Adipocyte (in vitro differentiated cells): ENCODE data around the gene CDH23.

Experiments used
- DNase-seq: peaks from one replicate; pipeline ENCODE4 v3.0.0-alpha.2; 2015; ENCODE audit warnings: low read depth
- H3K27me3 ChIP-seq: replicated peaks from 2 replicates; pipeline ENCODE4 v1.7.0; 2013; ENCODE audit warnings: mild to moderate bottlenecking, low read length, moderate library complexity; ENCODE audit not compliant: control insufficient read depth, insufficient read depth
- H3K36me3 ChIP-seq: 2 replicates; pipeline ENCODE4 v1.7.0; 2013; ENCODE audit warnings: low read length, mild to moderate bottlenecking, moderate library complexity; ENCODE audit not compliant: control insufficient read depth, insufficient read depth, severe bottlenecking
- H3K4me1 ChIP-seq: 2 replicates; pipeline ENCODE4 v1.7.0; 2013; ENCODE audit warnings: mild to moderate bottlenecking, low read length, moderate library complexity; ENCODE audit not compliant: control insufficient read depth, insufficient read depth
- H3K4me3 ChIP-seq: 2 replicates; pipeline ENCODE4 v1.7.0; 2013; ENCODE audit warnings: mild to moderate bottlenecking, low read length, moderate library complexity
- H3K9ac ChIP-seq: 2 replicates; pipeline ENCODE4 v1.7.0; 2013; ENCODE audit warnings: mild to moderate bottlenecking, low read length, moderate library complexity
- H3K9me3 ChIP-seq: 2 replicates; pipeline ENCODE4 v1.7.0; 2013; ENCODE audit warnings: mild to moderate bottlenecking, low read length, moderate library complexity; ENCODE audit not compliant: control insufficient read depth

Gene CDH23

DNA sequence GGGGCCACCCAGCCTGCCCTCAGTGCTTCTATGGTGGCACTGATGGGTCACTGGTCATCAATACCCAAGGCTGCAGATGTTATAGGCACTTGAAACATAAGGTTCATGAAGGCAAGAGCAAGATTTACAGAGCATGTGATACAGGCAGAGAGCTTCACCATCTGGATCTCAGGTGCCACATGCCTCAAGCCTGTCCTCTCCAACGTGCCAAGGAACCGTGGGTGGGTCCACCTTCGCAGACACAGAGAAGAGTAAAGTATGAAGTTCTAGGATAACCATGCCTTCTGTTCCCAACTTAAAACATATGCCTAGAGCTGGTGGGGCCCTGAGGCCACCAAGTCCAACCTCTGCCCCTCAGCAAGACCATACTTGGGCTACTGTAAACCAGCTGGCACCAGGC lies 26.7 kb upstream of the CDH23 start:
- no peak for DNase-seq
- H3K9ac ChIP-seq = no peak overlapping the region
- H3K4me1 ChIP-seq = no peaks in the 10 kb centered on the region
- H3K9me3 ChIP-seq = no peaks in the 10 kb centered on the region
- no peak overlapping the region for H3K4me3 ChIP-seq
- H3K36me3 ChIP-seq = no peaks in the 10 kb centered on the region
- peaks cover 3% of the 10 kb centered on the region for H3K27me3 ChIP-seq

DNA sequence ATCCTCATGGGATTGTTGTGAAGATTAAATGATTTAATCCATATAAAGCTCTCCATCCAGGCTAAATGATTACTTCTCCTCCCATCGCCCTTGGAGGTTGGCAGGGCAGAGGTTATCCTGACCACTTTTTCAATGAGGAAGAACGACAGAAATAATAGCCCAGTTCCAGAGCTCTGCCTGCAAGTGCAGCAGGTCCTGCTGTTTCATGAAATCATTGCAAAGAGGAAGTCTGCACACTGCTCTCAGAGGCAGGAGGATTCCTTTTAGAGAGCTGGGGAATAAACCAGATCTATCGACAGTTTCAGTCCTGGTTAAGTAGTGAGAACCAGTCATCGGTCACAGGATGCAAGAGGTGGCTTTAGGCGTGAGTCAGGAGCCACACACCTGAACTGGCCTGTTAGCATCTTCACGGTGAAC lies 25.0 kb upstream of the CDH23 start:
- H3K27me3 ChIP-seq = peaks cover 3% of the 10 kb centered on the region
- no peaks in the 10 kb centered on the region for H3K9me3 ChIP-seq

DNA sequence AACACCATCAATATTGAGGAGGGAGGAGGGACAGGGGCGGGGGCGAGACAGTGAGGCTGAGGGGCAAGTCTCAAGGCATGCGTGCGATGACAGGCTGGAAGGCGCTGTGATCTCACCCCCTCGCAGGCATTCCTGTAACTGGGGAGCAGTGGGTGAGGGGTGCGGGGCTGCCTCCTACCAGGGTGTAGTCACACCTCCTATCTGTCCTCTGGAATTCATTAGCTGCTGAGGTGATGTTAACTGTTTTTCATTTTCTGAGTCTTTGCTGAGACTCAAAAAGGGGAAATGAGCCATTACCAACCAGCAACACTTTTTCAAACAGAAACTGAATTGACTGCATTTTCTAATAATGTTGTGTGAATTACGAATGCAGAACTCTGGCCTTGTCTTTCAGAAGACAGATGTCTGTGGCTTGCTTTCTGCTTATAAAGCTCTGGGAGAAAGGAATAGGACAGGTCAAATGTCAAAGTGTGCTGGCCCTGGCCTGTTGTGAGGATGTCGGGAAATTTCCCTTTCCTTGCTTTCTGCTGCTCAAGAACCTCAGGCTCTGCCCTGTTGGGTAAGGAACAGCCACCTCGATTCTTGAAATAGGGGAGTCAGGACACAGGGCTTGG lies 23.7 kb upstream of the CDH23 start:
- Histone ChIP-seq H3K4me1 (peaks cover 9% of the 10 kb centered on the region), H3K9me3 (no peaks in the 10 kb centered on the region), H3K27me3 (peaks cover 3% of the 10 kb centered on the region), H3K4me3 (no peak overlapping the region), H3K36me3 (no peaks in the 10 kb centered on the region), H3K9ac (no peak overlapping the region)
- DNase-seq = no peak

More for the DNA sequence above, 25.0 kb upstream of the CDH23 start:
- Histone ChIP-seq H3K9ac (no peak overlapping the region), H3K36me3 (no peaks in the 10 kb centered on the region), H3K4me3 (no peak overlapping the region), H3K4me1 (peaks cover under 1% of the 10 kb centered on the region)
- DNase-seq = no peak

DNA sequence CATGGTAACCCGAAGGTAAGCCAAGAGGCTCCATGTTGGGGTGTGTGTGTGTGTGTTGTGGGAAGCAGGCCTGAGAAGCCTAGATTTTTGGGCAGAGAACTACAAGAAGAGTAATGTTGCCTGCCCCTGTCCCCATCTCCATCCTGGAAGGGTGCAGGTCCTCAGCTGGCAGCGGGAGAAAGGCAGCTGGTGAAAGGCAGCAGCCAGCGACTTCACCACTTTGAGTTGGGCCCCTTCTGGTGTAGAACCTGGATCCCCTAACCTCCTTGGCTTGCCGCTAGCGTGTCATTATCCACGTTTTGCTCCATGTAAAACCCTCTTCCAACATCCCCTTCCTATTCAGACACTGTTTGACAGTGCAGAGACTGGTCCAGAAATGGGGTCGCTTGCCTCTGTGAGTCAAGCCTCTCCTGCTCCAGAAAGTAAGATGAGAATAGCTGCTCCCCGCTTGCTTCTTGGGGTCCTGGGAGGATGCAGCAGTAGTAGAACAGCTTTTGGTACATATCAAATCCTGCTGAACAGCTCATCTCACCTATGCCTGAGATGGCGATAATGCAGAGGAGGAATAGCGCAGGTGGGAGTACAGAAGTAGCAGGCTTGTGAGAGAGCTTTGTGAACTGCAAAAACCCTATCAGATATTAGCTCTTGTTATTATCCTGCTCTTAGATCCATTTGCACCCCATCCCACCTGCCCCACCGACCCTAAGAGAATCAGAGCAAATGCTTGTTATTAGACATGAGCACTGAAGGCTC lies 22.1 kb upstream of the CDH23 start:
- Histone ChIP-seq H3K9me3 (no peaks in the 10 kb centered on the region), H3K27me3 (peaks cover 3% of the 10 kb centered on the region), H3K36me3 (no peaks in the 10 kb centered on the region), H3K9ac (no peak overlapping the region), H3K4me1 (peaks cover 9% of the 10 kb centered on the region), H3K4me3 (no peak overlapping the region)
- DNase-seq = no peak

DNA sequence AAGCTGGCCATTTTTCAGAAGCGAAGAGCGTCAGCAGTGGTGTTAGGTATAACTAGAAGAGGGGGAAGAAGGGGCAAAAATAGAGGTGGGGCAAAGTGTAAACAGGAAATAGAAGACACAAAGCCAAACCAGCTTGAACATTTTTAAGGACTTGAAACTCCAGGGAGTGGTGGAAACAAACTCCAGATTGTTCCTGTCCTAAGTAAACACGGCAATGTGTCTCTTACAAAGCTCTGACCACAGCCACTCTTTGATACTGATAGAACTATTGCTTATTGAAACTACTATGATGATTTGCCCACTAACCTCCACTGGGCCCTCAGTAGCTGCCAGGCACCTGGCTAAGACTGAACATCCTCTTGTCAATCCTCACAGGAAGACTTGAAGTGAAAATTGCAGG lies 20.8 kb upstream of the CDH23 start:
- Histone ChIP-seq H3K9me3 (no peaks in the 10 kb centered on the region), H3K27me3 (peaks cover 3% of the 10 kb centered on the region), H3K9ac (no peak overlapping the region), H3K4me1 (peaks cover 9% of the 10 kb centered on the region), H3K36me3 (no peaks in the 10 kb centered on the region), H3K4me3 (no peak overlapping the region)
- DNase-seq = no peak

DNA sequence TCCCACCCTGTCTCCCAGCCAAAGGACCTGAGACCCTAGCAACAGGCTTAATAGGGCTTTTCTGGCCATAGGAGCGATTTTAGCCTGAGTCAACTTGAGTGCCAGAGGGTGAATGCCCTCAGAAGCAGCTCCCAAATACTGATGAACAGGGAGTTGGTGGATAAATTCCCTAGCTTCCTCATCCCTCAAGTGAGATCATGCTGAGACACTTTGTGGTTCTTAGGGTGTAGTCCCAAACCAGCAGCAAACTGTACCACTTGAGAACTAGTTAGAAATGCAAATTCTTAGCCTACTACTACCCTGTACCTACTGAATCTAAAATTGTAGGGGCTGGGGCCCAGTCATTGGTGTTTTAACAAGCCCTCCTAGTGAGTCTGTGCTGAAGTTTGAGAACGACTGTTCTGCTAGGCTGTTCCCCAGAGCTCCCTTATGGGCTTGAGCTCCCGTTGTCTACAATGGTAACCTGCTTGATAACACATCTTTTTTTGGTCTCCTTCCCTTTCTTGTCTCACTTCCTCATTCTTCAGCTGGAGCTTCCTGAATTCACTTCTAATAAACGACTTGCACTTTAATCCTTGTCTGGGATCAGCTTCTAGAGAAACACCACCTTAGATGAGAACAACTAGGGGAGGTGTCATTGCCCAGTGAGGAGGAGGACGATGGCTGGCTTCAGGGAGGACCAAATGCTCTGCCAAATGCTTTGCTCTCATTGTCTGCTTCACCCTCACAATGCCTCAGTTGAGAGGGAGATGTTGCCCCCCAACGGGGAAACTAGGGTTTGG lies 18.2 kb upstream of the CDH23 start:
- Histone ChIP-seq H3K9ac (no peak overlapping the region), H3K36me3 (no peaks in the 10 kb centered on the region), H3K4me3 (no peak overlapping the region), H3K9me3 (no peaks in the 10 kb centered on the region), H3K27me3 (no peaks in the 10 kb centered on the region), H3K4me1 (peaks cover 9% of the 10 kb centered on the region)
- no peak for DNase-seq

DNA sequence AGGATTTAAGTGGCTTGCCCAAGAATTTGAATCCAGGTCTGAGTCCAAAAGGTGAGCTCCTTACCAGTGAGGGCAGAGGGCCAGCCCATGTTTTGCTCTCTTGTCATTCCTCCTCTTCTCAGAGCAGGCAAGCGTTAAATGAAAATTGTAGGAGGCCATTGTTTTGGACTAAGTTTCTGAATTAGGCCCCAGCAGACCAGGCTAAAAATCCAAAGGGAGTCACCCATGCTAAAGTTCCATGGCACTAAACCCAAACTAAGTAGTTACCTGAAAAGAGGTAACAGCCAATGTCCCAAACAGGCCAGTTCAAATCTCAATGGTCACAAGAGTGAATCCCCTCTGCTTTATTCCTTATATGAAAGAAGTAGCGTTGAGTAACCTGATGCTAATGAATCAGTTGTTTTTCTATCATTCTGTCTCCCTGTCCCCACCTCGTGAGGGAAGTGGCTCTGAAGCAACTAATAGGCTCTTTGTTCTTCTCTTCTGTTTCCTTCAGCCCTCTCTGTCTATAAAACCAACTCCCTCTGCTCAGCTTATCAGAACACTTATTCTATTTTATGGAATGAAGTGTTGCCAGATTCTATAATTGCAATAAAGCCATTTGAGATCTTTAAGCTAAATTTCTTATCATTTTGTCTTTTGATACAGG lies 17.5 kb upstream of the CDH23 start:
- DNase-seq = no peak
- Histone ChIP-seq H3K9me3 (no peaks in the 10 kb centered on the region), H3K9ac (no peak overlapping the region), H3K4me1 (peaks cover 9% of the 10 kb centered on the region), H3K36me3 (no peaks in the 10 kb centered on the region), H3K4me3 (no peak overlapping the region), H3K27me3 (no peaks in the 10 kb centered on the region)

DNA sequence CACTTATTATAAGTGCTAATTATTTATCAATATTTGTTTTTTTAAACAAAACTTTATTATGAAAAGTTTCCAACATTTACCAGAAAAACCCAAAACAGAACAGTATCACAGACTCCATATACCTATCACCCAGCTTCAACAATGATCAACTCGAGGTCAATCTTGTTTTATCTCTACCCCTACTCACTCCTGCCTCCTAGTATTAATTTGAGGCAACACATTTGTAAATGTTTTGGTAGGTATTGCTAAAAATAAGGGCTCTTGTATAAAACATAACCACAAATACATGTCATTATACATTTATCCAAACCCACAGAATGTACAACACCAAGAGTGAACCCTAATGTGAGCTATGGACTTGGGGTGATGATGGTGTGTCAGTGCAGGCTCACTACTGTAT lies 15.9 kb upstream of the CDH23 start:
- H3K4me1 ChIP-seq = peaks cover 9% of the 10 kb centered on the region
- no peaks in the 10 kb centered on the region for H3K27me3 ChIP-seq
- H3K4me3 ChIP-seq = no peak overlapping the region
- H3K9ac ChIP-seq = no peak overlapping the region
- no peaks in the 10 kb centered on the region for H3K9me3 ChIP-seq
- no peak for DNase-seq
- no peaks in the 10 kb centered on the region for H3K36me3 ChIP-seq

DNA sequence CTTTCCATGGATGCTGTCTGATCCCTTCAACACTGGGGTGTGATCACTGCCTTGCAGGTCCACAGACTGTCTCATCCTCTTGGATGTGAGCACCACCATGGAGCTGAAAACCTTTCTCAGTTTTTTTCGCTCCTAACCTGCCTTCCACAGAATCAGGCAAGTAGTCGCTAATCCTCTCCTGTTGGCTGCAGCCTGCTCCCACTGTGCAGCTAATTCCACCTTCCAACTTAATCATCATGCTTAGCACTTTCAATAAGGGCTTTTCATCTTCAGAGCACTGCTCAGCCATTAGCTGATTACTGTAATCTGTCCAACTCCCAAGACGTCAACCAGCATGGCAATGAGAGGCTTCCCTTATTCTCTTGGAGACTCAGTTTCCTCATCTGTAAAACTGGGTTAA lies 15.1 kb upstream of the CDH23 start:
- no peak overlapping the region for H3K4me3 ChIP-seq
- no peak for DNase-seq
- peaks cover 9% of the 10 kb centered on the region for H3K4me1 ChIP-seq
- H3K36me3 ChIP-seq = no peaks in the 10 kb centered on the region
- no peaks in the 10 kb centered on the region for H3K27me3 ChIP-seq
- no peaks in the 10 kb centered on the region for H3K9me3 ChIP-seq
- H3K9ac ChIP-seq = no peak overlapping the region

DNA sequence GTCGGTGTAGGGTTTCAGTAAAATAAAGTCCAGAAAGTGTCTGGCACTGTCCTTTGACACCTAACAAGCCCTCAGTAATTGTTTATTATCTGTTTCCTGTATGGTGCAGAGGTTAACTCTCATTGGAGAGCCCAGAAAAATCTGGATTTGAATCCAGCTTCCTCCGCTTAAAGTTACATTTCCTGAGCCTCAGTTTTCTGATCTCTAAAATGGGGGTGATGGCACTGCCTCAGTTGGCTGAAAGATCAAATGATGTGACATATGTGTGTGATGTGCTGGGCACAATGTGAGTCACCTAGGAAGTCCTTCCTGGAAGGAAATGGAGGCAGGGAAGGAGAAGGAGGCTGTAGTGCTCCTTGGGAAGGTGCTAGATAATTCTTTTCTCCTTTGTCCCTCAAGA lies 14.7 kb upstream of the CDH23 start:
- no peaks in the 10 kb centered on the region for H3K36me3 ChIP-seq
- H3K27me3 ChIP-seq = no peaks in the 10 kb centered on the region
- H3K9me3 ChIP-seq = no peaks in the 10 kb centered on the region
- no peak overlapping the region for H3K9ac ChIP-seq
- peaks cover 5% of the 10 kb centered on the region for H3K4me1 ChIP-seq
- no peak for DNase-seq
- H3K4me3 ChIP-seq = no peak overlapping the region

DNA sequence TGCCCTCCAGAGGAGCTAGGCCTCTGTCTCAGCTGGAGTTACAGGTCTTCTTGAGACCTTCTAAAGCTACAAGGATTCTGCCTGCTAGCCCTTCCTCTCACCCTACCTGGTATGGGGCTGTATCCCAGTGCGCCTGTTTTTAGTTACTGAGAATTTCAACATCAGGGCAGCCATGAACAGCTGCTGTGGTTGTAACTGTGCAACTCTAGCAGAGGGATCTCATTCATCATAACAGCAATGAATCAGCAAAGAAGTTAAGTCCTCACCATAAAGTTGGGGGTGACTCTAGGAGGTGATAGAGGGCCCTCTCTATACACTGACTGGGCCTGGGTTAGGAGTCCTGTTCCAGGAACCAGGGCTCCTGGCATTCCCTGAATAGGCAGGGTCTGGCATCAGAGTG lies 14.0 kb upstream of the CDH23 start:
- Histone ChIP-seq H3K27me3 (peaks cover 1% of the 10 kb centered on the region), H3K9ac (no peak overlapping the region)

More for the DNA sequence above, 14.0 kb upstream of the CDH23 start:
- peak; percentile 29 for DNase-seq
- H3K9me3 ChIP-seq = no peaks in the 10 kb centered on the region
- H3K4me1 ChIP-seq = peaks cover 1% of the 10 kb centered on the region
- no peak overlapping the region for H3K4me3 ChIP-seq
- no peaks in the 10 kb centered on the region for H3K36me3 ChIP-seq
